GM12874 (cell line): ENCODE measurements around the gene ABCD2.

Experiments
- CTCF ChIP-seq: IDR thresholded peaks from 2 replicates; pipeline ENCODE4 v1.5.1; 2011; ENCODE audit warnings: low read depth, mild to moderate bottlenecking, control low read depth, low read length, moderate library complexity; ENCODE audit not compliant: insufficient read depth

Gene ABCD2

GRCh38 chr12:39619316-39619659 is 315 bp downstream of the ABCD2 start:
- TF ChIP-seq CTCF = no peak

GRCh38 chr12:39618701-39619100 is 902 bp downstream of the ABCD2 start:
- TF ChIP-seq CTCF = no peak

GRCh38 chr12:39617887-39618286 is 1.7 kb downstream of the ABCD2 start:
- no peak for TF ChIP-seq CTCF

GRCh38 chr12:39616666-39617065 is 2.9 kb downstream of the ABCD2 start:
- no peak for TF ChIP-seq CTCF

- TF ChIP-seq CTCF = no peak
These were observed 3.4 kb downstream of the ABCD2 start for GRCh38 chr12:39616251-39616650.

GRCh38 chr12:39613525-39613924 is 6.1 kb downstream of the ABCD2 start:
- no peak for TF ChIP-seq CTCF

- TF ChIP-seq CTCF = no peak
These were observed 7.4 kb downstream of the ABCD2 start for GRCh38 chr12:39612250-39612649.

GRCh38 chr12:39611818-39612217 is 7.8 kb downstream of the ABCD2 start:
- no peak for TF ChIP-seq CTCF
